Mesenchymal stem cell (in vitro differentiated cells and primary cell): ENCODE measurements around the gene TBC1D12.

Experiments used
- DNase-seq: peaks from one replicate; pipeline ENCODE4 v3.0.0-alpha.2; 2013
- H2AFZ ChIP-seq: one replicate; pipeline ENCODE4 v1.6.1; 2013; ENCODE audit warnings: low read depth, mild to moderate bottlenecking, control low read depth, inconsistent platforms, low read length, moderate library complexity
- H2AK5ac ChIP-seq: 2 replicates; pipeline ENCODE4 v1.6.1; 2013; ENCODE audit warnings: low read length, moderate library complexity, mild to moderate bottlenecking, inconsistent platforms; ENCODE audit not compliant: severe bottlenecking
- H2BK120ac ChIP-seq: one replicate; pipeline ENCODE4 v1.6.1; 2013; ENCODE audit warnings: low read depth, mild to moderate bottlenecking, inconsistent platforms, low read length, moderate library complexity
- H2BK12ac ChIP-seq, 2 experiments: one replicate each; pipeline ENCODE4 v1.6.1; 2013; ENCODE audit warnings: inconsistent platforms in 2 of 2, low read length in 2 of 2, mild to moderate bottlenecking in 2 of 2, moderate library complexity in 2 of 2, control low read depth in 1 of 2
- H2BK15ac ChIP-seq: one replicate; pipeline ENCODE4 v1.6.1; 2013; ENCODE audit warnings: mild to moderate bottlenecking, low read depth, inconsistent platforms; ENCODE audit not compliant: poor library complexity, severe bottlenecking
- H2BK5ac ChIP-seq: 2 replicates; pipeline ENCODE4 v1.6.1; 2013; ENCODE audit warnings: low read depth, mild to moderate bottlenecking, low read length, control low read depth, inconsistent platforms; ENCODE audit not compliant: poor library complexity, severe bottlenecking
- H3K14ac ChIP-seq, 2 experiments: one replicate each; pipeline ENCODE4 v1.6.1; 2013; ENCODE audit warnings: inconsistent platforms in 2 of 2, low read length in 2 of 2, control low read depth in 1 of 2, mild to moderate bottlenecking in 1 of 2, moderate library complexity in 1 of 2
- H3K18ac ChIP-seq, 2 experiments: one replicate each; pipeline ENCODE4 v1.6.1; 2013; ENCODE audit warnings: inconsistent platforms in 2 of 2, low read length in 2 of 2, control low read depth in 1 of 2, low read depth in 1 of 2, mild to moderate bottlenecking in 1 of 2
- H3K23ac ChIP-seq, 2 experiments: one replicate each; pipeline ENCODE4 v1.6.1; 2013; ENCODE audit warnings: inconsistent platforms in 2 of 2, low read length in 2 of 2, mild to moderate bottlenecking in 2 of 2, moderate library complexity in 2 of 2, control low read depth in 1 of 2
- H3K27ac ChIP-seq: 2 replicates; pipeline ENCODE4 v1.5.1; 2013; ENCODE audit warnings: mild to moderate bottlenecking, moderate library complexity, low read length, control low read depth, inconsistent platforms; ENCODE audit not compliant: poor library complexity, severe bottlenecking
- H3K27me3 ChIP-seq, 2 experiments: 2 replicates each; pipeline versions ENCODE4 v1.6.1 to v1.7.0; 2013; ENCODE audit warnings: low read length in 2 of 2, mild to moderate bottlenecking in 2 of 2, moderate library complexity in 2 of 2, control low read depth in 1 of 2, inconsistent platforms in 1 of 2; ENCODE audit not compliant: control insufficient read depth in 1 of 2, insufficient read depth in 1 of 2
- H3K36me3 ChIP-seq, 2 experiments: 2 replicates each; pipeline versions ENCODE4 v1.6.1 to v1.7.0; 2013; ENCODE audit warnings: low read length in 2 of 2, control low read depth in 1 of 2, inconsistent platforms in 1 of 2, low read depth in 1 of 2, mild to moderate bottlenecking in 1 of 2; ENCODE audit not compliant: insufficient read depth in 2 of 2, control insufficient read depth in 1 of 2
- H3K4ac ChIP-seq, 2 experiments: one replicate each; pipeline ENCODE4 v1.6.1; 2013; ENCODE audit warnings: inconsistent platforms in 2 of 2, low read length in 2 of 2, mild to moderate bottlenecking in 2 of 2, moderate library complexity in 2 of 2, control low read depth in 1 of 2, low read depth in 1 of 2
- H3K4me1 ChIP-seq: 2 replicates; pipeline ENCODE4 v1.6.1; 2013; ENCODE audit warnings: low read depth, low read length, control low read depth; ENCODE audit not compliant: control insufficient read depth, insufficient read depth
- H3K4me2 ChIP-seq: 2 replicates; pipeline ENCODE4 v1.6.1; 2013; ENCODE audit warnings: low read length, mild to moderate bottlenecking, inconsistent platforms; ENCODE audit not compliant: poor library complexity, severe bottlenecking
- H3K4me3 ChIP-seq, 2 experiments: 2 replicates each; pipeline versions ENCODE4 v1.5.1 to v1.7.0; 2013; ENCODE audit warnings: low read length in 2 of 2, mild to moderate bottlenecking in 2 of 2, control low read depth in 1 of 2, low read depth in 1 of 2; ENCODE audit not compliant: insufficient read depth in 1 of 2
- H3K79me1 ChIP-seq: replicated peaks from 2 replicates; pipeline ENCODE4 v1.6.1; 2013; ENCODE audit warnings: mild to moderate bottlenecking, control low read depth, low read length, inconsistent platforms; ENCODE audit not compliant: poor library complexity, severe bottlenecking
- H3K9ac ChIP-seq: 2 replicates; pipeline ENCODE4 v1.7.0; 2013; ENCODE audit warnings: mild to moderate bottlenecking, low read length, moderate library complexity
- H3K9me3 ChIP-seq: 2 replicates; pipeline ENCODE4 v1.7.0; 2013; ENCODE audit warnings: mild to moderate bottlenecking, low read length; ENCODE audit not compliant: control insufficient read depth
- H4K8ac ChIP-seq: one replicate; pipeline ENCODE4 v1.6.1; 2013; ENCODE audit warnings: inconsistent platforms, mild to moderate bottlenecking, low read length, moderate library complexity
- H4K91ac ChIP-seq: one replicate; pipeline ENCODE4 v1.6.1; 2013; ENCODE audit warnings: mild to moderate bottlenecking, low read length, inconsistent platforms
- WGBS: methylation state at CpG from one replicate; pipeline ENCODE4 v1.1.7; 2013; ENCODE audit warnings: mixed read lengths; 5-methylcytosine and 5-hydroxymethylcytosine counted together

The TBC1D12 gene

GRCh38 chr10:94397549-94398370 is 4.6 kb upstream of the TBC1D12 start:
- no peak overlapping the region for H2BK15ac ChIP-seq
- no peak overlapping the region for H3K18ac ChIP-seq
- H3K23ac ChIP-seq = no peak overlapping the region
- H3K9me3 ChIP-seq = no peaks in the 10 kb centered on the region
- no peak overlapping the region for H3K9ac ChIP-seq
- no peaks in the 10 kb centered on the region for H3K79me1 ChIP-seq
- peaks cover 8% of the 10 kb centered on the region for H3K4me1 ChIP-seq
- WGBS = 64% methylated on average over 6 of the region's 12 CpGs
- H2BK12ac ChIP-seq = no peak overlapping the region
- no peak overlapping the region for H2AFZ ChIP-seq
- H3K4me3 ChIP-seq = no peak overlapping the region
- H3K14ac ChIP-seq = no peak overlapping the region
- no peak overlapping the region for H3K4me2 ChIP-seq
- H2BK5ac ChIP-seq = no peak overlapping the region
- no peak overlapping the region for H2AK5ac ChIP-seq
- H2BK120ac ChIP-seq = no peak overlapping the region
- no peaks in the 10 kb centered on the region for H3K36me3 ChIP-seq
- DNase-seq = peak; percentile 22
- no peaks in the 10 kb centered on the region for H3K27me3 ChIP-seq
- H3K27ac ChIP-seq = peak overlapping the region; percentile 85
- H4K8ac ChIP-seq = no peak overlapping the region
- H3K4ac ChIP-seq = no peak overlapping the region
- H4K91ac ChIP-seq = no peak overlapping the region

DNA sequence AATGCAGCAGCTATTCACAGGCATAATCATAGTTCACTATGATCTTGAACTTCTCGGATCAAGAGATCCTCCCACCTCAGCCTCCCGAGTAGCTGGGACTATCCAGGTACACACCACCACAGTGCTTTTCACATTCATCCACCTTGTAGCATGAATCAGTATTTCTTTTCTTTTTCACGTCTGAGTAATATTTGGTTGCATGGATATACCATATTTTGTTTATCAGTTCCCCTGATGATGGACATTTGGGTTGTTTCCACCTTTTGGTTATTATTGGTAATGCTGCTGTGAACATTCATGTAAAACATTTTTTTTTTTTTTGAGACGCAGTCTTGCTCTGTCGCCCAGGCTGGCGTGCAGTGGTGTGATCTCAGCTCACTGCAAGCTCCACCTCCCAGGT is 3.6 kb upstream of the TBC1D12 start:
- Histone ChIP-seq H3K79me1 (no peaks in the 10 kb centered on the region), H3K27me3 (no peaks in the 10 kb centered on the region), H3K9ac (no peak overlapping the region), H3K4me1 (peaks cover 8% of the 10 kb centered on the region), H3K9me3 (no peaks in the 10 kb centered on the region), H3K14ac (no peak overlapping the region), H2AFZ (no peak overlapping the region), H4K91ac (no peak overlapping the region), H3K23ac (no peak overlapping the region), H3K18ac (no peak overlapping the region), H2BK15ac (no peak overlapping the region), H3K36me3 (no peaks in the 10 kb centered on the region), H2BK5ac (no peak overlapping the region), H3K4me2 (no peak overlapping the region), H3K4ac (no peak overlapping the region), H3K27ac (peak overlapping the region; percentile 45), H2BK120ac (no peak overlapping the region), H2AK5ac (no peak overlapping the region), H2BK12ac (no peak overlapping the region), H3K4me3 (no peak overlapping the region), H4K8ac (no peak overlapping the region)
- WGBS = 94% methylated on average over 6 of the region's 6 CpGs
- no peak for DNase-seq

DNA sequence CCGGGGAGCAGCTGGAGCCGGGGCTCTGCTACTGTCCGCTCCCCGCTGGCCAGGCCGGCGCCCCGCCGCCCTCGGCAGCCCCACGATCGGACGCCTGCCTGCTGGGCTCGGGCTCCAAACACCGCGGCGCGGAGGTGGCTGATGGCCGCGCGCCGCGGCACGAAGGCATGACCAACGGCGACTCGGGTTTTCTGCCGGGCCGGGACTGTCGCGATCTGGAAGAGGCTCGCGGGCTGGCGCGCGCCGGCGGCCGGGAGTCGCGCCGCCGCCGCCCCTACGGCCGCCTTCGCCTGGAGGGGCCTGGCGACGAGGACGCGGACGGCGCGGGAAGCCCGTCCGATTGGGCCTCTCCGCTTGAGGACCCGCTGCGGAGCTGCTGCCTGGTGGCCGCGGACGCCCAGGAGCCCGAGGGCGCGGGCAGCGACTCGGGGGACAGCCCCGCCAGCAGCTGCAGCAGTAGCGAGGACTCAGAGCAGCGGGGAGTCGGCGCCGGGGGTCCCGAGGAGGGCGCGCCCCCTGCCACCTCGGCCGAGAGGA is 570 bp downstream of the TBC1D12 start:
- H3K23ac ChIP-seq = peak overlapping the region; percentile 83 to 90
- H3K4me1 ChIP-seq = no peaks in the 10 kb centered on the region
- no peaks in the 10 kb centered on the region for H3K9me3 ChIP-seq
- H2BK15ac ChIP-seq = peak overlapping the region; percentile 97
- H2BK12ac ChIP-seq = no peak overlapping the region
- peak overlapping the region; percentile 39 for H4K91ac ChIP-seq
- H2BK120ac ChIP-seq = no peak overlapping the region
- H3K79me1 ChIP-seq = no peaks in the 10 kb centered on the region
- H3K4me2 ChIP-seq = peak overlapping the region; percentile 86
- under 1% methylated on average over 51 of the region's 77 CpGs for WGBS
- no peak overlapping the region for H2AK5ac ChIP-seq
- H2AFZ ChIP-seq = peak overlapping the region; percentile 94
- H3K18ac ChIP-seq = peak overlapping the region; percentile 44 to 89
- H3K4ac ChIP-seq = peak overlapping the region; percentile 9 to 67
- H4K8ac ChIP-seq = peak overlapping the region; percentile 41
- H2BK5ac ChIP-seq = peak overlapping the region; percentile 84
- H3K14ac ChIP-seq = peak overlapping the region; percentile 2 to 35
- no peaks in the 10 kb centered on the region for H3K36me3 ChIP-seq
- peak overlapping the region; percentile 87 for H3K9ac ChIP-seq
- peak; percentile 50 for DNase-seq
- no peaks in the 10 kb centered on the region for H3K27me3 ChIP-seq
- peak overlapping the region; percentile 12 for H3K27ac ChIP-seq
- H3K4me3 ChIP-seq = peak overlapping the region; percentile 94 to 95

DNA sequence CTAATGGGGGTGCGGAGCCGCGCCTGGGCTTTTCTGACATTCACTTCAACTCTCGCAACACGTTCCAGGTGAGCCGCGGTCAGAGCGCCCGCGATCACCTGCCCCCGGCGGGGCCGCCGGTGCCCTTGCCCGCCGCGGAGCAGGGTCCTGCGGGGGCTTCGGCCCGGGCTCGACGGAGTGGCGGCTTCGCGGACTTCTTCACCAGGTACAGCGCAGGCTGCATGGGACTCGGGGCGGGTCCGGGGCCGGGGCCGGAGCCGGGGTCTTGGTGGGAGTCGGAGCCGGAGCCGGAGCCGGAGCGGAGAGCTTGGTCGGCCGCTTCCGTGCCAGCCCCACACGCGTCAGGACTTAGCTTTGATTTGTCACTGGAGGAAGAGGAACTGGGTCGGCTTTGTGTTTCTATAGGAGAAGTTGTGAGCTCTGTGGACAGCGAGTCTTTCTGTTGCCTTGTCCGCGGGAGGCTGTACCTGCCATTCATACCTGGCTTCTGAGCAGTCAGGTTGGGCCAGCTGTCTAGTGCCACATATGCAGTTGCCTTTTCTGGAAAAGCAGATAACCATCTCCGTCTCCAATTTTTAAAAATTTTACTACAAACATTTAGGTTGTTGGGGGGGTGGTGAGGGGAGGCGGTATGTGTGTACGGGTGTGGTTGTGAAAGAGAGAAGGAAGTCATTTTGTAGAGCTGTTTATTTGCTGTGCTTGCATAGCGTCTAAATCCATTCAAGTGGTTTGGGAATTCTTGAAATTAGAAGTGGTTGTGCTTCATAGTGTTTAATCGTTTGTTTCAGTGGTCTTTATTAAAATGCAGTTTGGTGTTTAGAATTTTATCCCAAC is 1.3 kb downstream of the TBC1D12 start:
- Histone ChIP-seq H2AK5ac (no peak overlapping the region), H3K79me1 (no peaks in the 10 kb centered on the region), H3K27me3 (no peaks in the 10 kb centered on the region), H3K18ac (peak overlapping the region; percentile 44 to 89), H4K91ac (no peak overlapping the region), H3K4me2 (peak overlapping the region; percentile 86), H2BK15ac (peak overlapping the region; percentile 97), H3K23ac (peak overlapping the region in 1 of 2 experiments; percentile 72), H3K9me3 (no peaks in the 10 kb centered on the region), H2BK120ac (peak overlapping the region; percentile 19), H2BK12ac (no peak overlapping the region), H3K36me3 (no peaks in the 10 kb centered on the region), H3K4ac (peak overlapping the region in 1 of 2 experiments; percentile 67), H3K9ac (peak overlapping the region; percentile 87), H3K27ac (peak overlapping the region; percentile 50), H4K8ac (peak overlapping the region; percentile 28), H3K4me1 (no peaks in the 10 kb centered on the region), H2BK5ac (peak overlapping the region; percentile 84), H3K4me3 (peak overlapping the region; percentile 94 to 95), H3K14ac (peak overlapping the region in 1 of 2 experiments; percentile 35), H2AFZ (peak overlapping the region; percentile 94)
- under 1% methylated on average over 48 of the region's 51 CpGs for WGBS
- peak; percentile 88 for DNase-seq
